Activated naive CD4-positive, alpha-beta T cell treated with anti-CD3 and anti-CD28 coated beads for 36 hours (primary cell): ENCODE data around the gene TEAD1. TPM values are rescaled to one million over a fixed set of nuclear protein-coding genes. Genes with fewer than 3 reads are reported as not detected.
A peak's percentile ranks its signal among the peaks of the same experiment; 100 is the strongest.

Experiments
- CTCF ChIA-PET: fragments of 350-600 bp; sonication (Branson Sonifier 250); formaldehyde crosslinking; loops from one replicate; lab custom pipeline; 2021; ENCODE audit warnings: antibody characterized with exemption; lab: Charles Lee
- DNase-seq: peaks from one replicate; pipeline ENCODE4 v3.0.0-alpha.2; 2020
- H3K27ac Mint-ChIP-seq: one replicate; pipeline ENCODE4 v1.8.0; 2021; ENCODE audit warnings: mild to moderate bottlenecking, mixed read lengths
- H3K27me3 Mint-ChIP-seq: one replicate; pipeline ENCODE4 v1.8.0; 2021; ENCODE audit warnings: low read depth, mixed read lengths
- H3K36me3 Mint-ChIP-seq: one replicate; pipeline ENCODE4 v1.8.0; 2021; ENCODE audit warnings: low read depth, mixed read lengths
- H3K4me1 Mint-ChIP-seq: one replicate; pipeline ENCODE4 v1.8.0; 2021; ENCODE audit warnings: low read depth, mixed read lengths
- H3K4me3 Mint-ChIP-seq: one replicate; pipeline ENCODE4 v1.8.0; 2021; ENCODE audit warnings: mild to moderate bottlenecking, moderate library complexity, mixed read lengths
- H3K9me3 Mint-ChIP-seq: one replicate; pipeline ENCODE4 v1.8.0; 2021; ENCODE audit warnings: mixed read lengths
- intact Hi-C: fragments of 100-400 bp; cut with micrococcal nuclease; formaldehyde crosslinking; loops from one replicate; pipeline ENCODE4 v1.15.1; 2023
- total RNA-seq, 2 experiments: library from RNA; stranded (reverse); gene quantifications; one replicate each; pipeline ENCODE4 v1.2.3, GENCODE V29; 2021

Gene TEAD1
- total RNA-seq, result 1 to 10 TPM in 1 of 2 experiments, under 1 TPM in 1; 0.93 to 1.2 TPM

DNA sequence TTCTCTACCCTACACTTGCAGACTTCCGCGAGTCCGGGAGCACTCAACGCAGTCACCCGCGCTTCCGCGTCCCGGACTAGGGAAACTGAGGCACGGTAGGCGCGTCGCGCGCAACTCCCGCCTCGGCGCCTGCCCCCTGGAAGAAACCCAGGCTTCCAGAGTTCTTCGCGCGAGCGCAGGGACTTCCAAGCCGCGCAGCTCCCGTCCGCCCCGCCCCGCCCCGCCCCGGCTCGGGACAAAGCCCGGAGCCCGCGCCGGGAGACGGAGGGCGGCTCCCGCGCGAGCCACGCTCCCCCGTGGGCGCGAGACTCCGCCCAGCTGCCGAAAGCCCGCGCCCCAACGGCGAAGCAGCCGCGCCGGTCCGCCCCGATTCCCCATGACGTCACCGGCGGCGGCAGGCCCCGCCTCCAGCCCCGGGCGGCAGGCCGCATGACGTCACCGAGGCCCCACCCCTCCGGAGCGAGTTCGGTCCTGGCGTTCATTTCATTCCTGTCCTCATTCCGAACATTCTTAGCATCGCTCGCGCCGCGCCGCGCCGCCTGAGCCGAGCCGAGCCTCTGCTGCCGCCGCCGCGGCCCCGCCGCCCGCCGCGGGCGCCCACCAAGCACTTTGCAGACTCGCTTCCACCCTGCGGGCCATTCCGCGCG, at the start of gene TEAD1:
Gene TEAD1 (plus strand): TSS at position 498 of the 647 bp plus-strand sequence.
- Mint-ChIP-seq H3K4me3 (peak within 1 kb of the TSS; percentile 77), H3K36me3 (no peaks in the 10 kb centered on the region), H3K4me1 (peaks cover 5% of the 10 kb centered on the region), H3K9me3 (no peaks in the 10 kb centered on the region), H3K27me3 (peaks cover 72% of the 10 kb centered on the region), H3K27ac (no peak within 1 kb of the TSS)
- intact Hi-C loops, result loop anchor here (1.0 to 10.0 kb wide), 6 partner anchors 12 to 829 kb away; partner anchors contain the start of genes BMAL1, PARVA and USP47
- CTCF ChIA-PET, result no interaction called here
- peak; percentile 88 for DNase-seq

- Mint-ChIP-seq H3K27me3 (peaks cover 9% of the 10 kb centered on the region), H3K4me1 (no peaks in the 10 kb centered on the region), H3K27ac (no peak overlapping the region), H3K9me3 (peaks cover 21% of the 10 kb centered on the region), H3K36me3 (peaks cover 1% of the 10 kb centered on the region), H3K4me3 (no peak overlapping the region)
- intact Hi-C loops, result no loop called here
- CTCF ChIA-PET, result no interaction called here
- no peak for DNase-seq
Measured at GRCh38 chr11:12624595-12624994, 49.6 kb upstream of the TEAD1 start.

DNA sequence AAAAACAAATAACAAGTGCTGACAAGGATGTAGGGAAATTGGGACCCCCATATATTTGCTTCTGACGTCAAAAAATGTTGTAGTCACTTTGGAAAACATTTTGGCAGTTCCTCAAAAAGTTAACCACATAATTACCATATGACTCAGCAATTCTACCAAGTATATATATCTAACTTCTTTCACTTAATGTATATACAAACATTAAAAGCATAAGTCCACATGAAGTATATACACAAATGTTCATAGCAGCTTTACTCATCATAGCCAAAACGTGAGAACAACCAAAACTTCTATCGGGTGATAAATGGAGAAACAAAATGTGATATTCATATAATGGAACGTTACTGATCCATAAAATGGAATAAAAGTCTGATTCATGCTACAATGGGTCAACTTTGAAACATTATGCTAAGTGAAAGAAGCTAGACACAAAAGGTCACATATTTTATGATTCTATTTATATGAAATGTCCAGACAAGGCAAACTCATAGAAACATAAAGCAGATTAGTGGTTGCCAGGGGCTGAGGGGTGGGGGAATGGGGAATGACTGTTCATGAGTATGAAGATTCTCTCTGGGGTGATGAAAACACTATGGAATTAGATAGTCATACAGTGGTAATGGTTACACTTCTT, 48.7 kb upstream of the TEAD1 start:
- H3K9me3 Mint-ChIP-seq, result peaks cover 20% of the 10 kb centered on the region
- no peaks in the 10 kb centered on the region for H3K4me1 Mint-ChIP-seq
- CTCF ChIA-PET, result no interaction called here
- no peak for DNase-seq
- no peak overlapping the region for H3K27ac Mint-ChIP-seq
- peaks cover 1% of the 10 kb centered on the region for H3K36me3 Mint-ChIP-seq
- H3K27me3 Mint-ChIP-seq, result peaks cover 7% of the 10 kb centered on the region
- no peak overlapping the region for H3K4me3 Mint-ChIP-seq
- intact Hi-C loops, result no loop called here

GRCh38 chr11:12626616-12627015, 47.6 kb upstream of the TEAD1 start:
- CTCF ChIA-PET, result no interaction called here
- Mint-ChIP-seq H3K9me3 (peaks cover 18% of the 10 kb centered on the region), H3K4me3 (no peak overlapping the region), H3K27ac (no peak overlapping the region), H3K36me3 (peaks cover 1% of the 10 kb centered on the region), H3K27me3 (peaks cover 2% of the 10 kb centered on the region), H3K4me1 (no peaks in the 10 kb centered on the region)
- no peak for DNase-seq
- intact Hi-C loops, result no loop called here

DNA sequence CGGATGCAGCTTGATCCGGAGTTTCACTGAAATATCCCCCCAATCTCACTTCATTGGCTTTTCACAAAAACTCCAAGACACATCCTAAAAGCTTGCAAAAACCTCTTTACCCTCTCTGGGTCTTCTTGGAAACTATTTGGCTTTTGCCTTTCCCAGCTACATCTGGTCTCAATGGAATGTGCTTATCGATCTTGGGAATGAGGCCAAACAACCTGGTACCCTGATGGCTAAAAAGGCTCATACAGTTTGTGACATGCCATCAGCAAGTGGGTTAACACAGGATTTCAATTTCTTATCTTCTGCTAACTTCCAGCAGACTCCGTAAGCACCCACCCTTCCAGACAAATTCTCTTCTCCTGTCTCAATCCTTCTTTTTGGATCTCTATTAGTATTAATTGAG, 45.9 kb upstream of the TEAD1 start:
- H3K4me1 Mint-ChIP-seq, result no peaks in the 10 kb centered on the region
- H3K27ac Mint-ChIP-seq, result no peak overlapping the region
- H3K27me3 Mint-ChIP-seq, result peaks cover 2% of the 10 kb centered on the region
- H3K36me3 Mint-ChIP-seq, result no peaks in the 10 kb centered on the region
- intact Hi-C loops, result no loop called here
- H3K9me3 Mint-ChIP-seq, result peaks cover 10% of the 10 kb centered on the region
- CTCF ChIA-PET, result no interaction called here
- no peak for DNase-seq
- H3K4me3 Mint-ChIP-seq, result no peak overlapping the region

GRCh38 chr11:12629601-12630313, 44.5 kb upstream of the TEAD1 start:
- peaks cover 2% of the 10 kb centered on the region for H3K27me3 Mint-ChIP-seq
- no peak for DNase-seq
- CTCF ChIA-PET, result no interaction called here
- no peaks in the 10 kb centered on the region for H3K9me3 Mint-ChIP-seq
- H3K36me3 Mint-ChIP-seq, result no peaks in the 10 kb centered on the region
- no peak overlapping the region for H3K27ac Mint-ChIP-seq
- intact Hi-C loops, result no loop called here
- no peak overlapping the region for H3K4me3 Mint-ChIP-seq
- no peaks in the 10 kb centered on the region for H3K4me1 Mint-ChIP-seq

DNA sequence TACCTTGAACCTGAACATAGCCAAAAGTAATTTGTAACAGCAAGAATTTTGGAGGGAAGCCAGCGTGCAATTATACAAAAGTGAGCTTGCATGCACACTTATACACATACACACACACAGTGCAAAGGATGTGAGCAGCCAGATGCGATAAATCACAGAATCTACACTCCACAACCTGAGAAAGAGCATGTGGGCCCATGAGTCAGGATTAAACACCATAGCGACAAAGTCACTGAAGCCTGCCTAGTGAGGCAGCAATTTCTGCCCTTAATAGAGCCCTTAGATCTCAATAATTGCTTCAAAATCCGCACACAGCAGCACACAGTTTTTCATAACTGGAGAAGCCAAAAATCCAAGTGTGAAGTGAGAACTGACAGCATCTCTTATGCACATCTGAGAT, 42.6 kb upstream of the TEAD1 start:
- no peaks in the 10 kb centered on the region for H3K27me3 Mint-ChIP-seq
- no peak overlapping the region for H3K27ac Mint-ChIP-seq
- H3K4me3 Mint-ChIP-seq, result no peak overlapping the region
- no peaks in the 10 kb centered on the region for H3K4me1 Mint-ChIP-seq
- CTCF ChIA-PET, result no interaction called here
- DNase-seq, result no peak
- H3K9me3 Mint-ChIP-seq, result no peaks in the 10 kb centered on the region
- no peaks in the 10 kb centered on the region for H3K36me3 Mint-ChIP-seq
- intact Hi-C loops, result no loop called here

DNA sequence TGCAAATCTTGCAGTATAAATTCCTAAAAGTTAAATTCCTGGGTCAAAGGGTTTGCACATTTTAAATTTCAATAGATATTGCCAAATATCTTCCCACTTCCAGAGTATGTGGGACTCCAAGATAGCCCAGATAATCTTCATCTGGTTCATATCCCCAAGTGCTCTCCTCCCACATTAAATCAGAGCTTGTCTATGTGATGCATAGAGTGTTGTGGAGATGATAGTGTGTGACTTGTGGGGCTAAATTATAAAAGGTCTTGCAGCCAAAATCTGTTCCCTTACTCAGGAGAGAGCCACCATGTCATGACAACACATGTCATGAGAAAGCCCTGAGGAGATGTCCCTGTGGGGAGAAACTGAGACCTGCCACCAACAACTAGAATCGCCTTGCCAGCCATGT, 39.9 kb upstream of the TEAD1 start:
- Mint-ChIP-seq H3K9me3 (no peaks in the 10 kb centered on the region), H3K36me3 (no peaks in the 10 kb centered on the region), H3K4me3 (no peak overlapping the region), H3K27ac (no peak overlapping the region), H3K4me1 (no peaks in the 10 kb centered on the region), H3K27me3 (peaks cover 3% of the 10 kb centered on the region)
- no peak for DNase-seq
- CTCF ChIA-PET, result no interaction called here
- intact Hi-C loops, result no loop called here

DNA sequence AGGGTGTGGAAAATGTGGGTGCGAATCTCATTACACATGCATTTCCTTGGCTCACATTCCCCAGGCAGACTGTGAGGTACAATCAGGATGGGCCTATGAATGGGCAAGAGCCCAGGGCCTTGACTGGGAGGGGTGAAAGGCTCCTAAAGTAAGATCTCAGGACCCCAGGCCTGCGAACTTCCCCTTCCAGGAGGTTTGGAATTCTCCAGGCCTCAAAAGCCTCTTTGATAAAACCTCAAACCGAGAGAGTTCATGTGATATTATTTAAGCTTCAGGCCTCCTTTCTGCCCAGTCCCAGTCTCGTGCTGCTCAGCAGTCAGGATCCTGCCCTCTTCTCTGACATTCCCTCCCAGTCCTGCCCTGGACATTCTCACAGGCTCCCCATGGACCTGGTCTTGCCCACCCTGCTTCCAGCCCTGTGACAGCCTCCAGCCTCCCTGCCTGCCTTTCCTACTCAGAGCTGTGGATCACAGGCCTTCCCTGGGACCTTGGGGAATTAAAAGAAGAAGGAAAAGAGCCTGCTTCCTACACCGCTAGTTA, 37.3 kb upstream of the TEAD1 start:
- Mint-ChIP-seq H3K27ac (no peak overlapping the region), H3K27me3 (peaks cover 5% of the 10 kb centered on the region), H3K4me3 (no peak overlapping the region), H3K9me3 (no peaks in the 10 kb centered on the region), H3K4me1 (no peaks in the 10 kb centered on the region), H3K36me3 (no peaks in the 10 kb centered on the region)
- CTCF ChIA-PET, result no interaction called here
- intact Hi-C loops, result no loop called here
- no peak for DNase-seq

DNA sequence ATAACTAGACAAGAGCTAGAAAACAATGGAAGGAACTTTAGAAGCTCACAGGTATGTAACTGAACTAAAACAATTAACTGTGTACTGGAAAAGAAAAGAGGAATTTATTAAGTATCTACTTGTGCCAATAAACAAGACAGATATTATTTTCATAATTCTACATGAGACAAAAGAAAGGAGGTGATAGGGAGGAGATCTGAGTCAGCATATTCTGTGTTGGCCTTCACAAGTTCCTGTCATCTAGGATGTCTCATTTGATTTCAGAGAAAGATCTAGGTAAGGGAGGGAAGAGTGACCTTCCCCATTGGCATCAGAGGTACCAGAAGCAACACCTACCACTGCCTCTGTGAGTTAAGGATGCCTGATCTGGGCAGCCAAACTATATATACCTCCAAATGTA, 34.8 kb upstream of the TEAD1 start:
- no peak overlapping the region for H3K4me3 Mint-ChIP-seq
- no peak overlapping the region for H3K27ac Mint-ChIP-seq
- DNase-seq, result no peak
- CTCF ChIA-PET, result interaction anchor here (1.2 kb wide), 1 partner anchor 40 kb away, joined by 4 read pairs; no protein-coding TSS in a partner anchor
- intact Hi-C loops, result no loop called here
- no peaks in the 10 kb centered on the region for H3K36me3 Mint-ChIP-seq
- H3K27me3 Mint-ChIP-seq, result peaks cover 5% of the 10 kb centered on the region
- H3K9me3 Mint-ChIP-seq, result no peaks in the 10 kb centered on the region
- no peaks in the 10 kb centered on the region for H3K4me1 Mint-ChIP-seq

GRCh38 chr11:12640355-12640754, 33.9 kb upstream of the TEAD1 start:
- Mint-ChIP-seq H3K27ac (no peak overlapping the region), H3K36me3 (no peaks in the 10 kb centered on the region), H3K9me3 (no peaks in the 10 kb centered on the region), H3K27me3 (peaks cover 5% of the 10 kb centered on the region), H3K4me3 (no peak overlapping the region), H3K4me1 (no peaks in the 10 kb centered on the region)
- CTCF ChIA-PET, result interaction anchor here (1.2 kb wide), 1 partner anchor 41 kb away, joined by 4 read pairs; no protein-coding TSS in a partner anchor
- intact Hi-C loops, result no loop called here
- no peak for DNase-seq
